Cardiac muscle cell (in vitro differentiated cells and primary cell): ENCODE results near the gene ZNF211. TPM values are rescaled to one million over a fixed set of nuclear protein-coding genes. Genes with fewer than 3 reads are reported as not detected.

Source experiments
- DNase-seq, 2 donors: peaks; one replicate each; pipeline versions ENCODE4 v3.0.0 to v3.0.0-alpha.2; 2010 to 2017; ENCODE audit warnings: low read depth in 1 of 2, low spot score in 1 of 2
- H3K27ac ChIP-seq: fragments of 200-600 bp; sonication (generic); 2 replicates; pipeline ENCODE4 v1.5.1; 2016
- H3K27me3 ChIP-seq: fragments of 200-600 bp; sonication (generic); 2 replicates; pipeline ENCODE4 v1.6.0; 2016; ENCODE audit warnings: control low read depth
- H3K36me3 ChIP-seq: fragments of 200-600 bp; sonication (generic); 2 replicates; pipeline ENCODE4 v1.5.1; 2016; ENCODE audit warnings: control low read depth
- H3K4me1 ChIP-seq: fragments of 200-600 bp; sonication (generic); 2 replicates; pipeline ENCODE4 v1.8.1; 2017; ENCODE audit warnings: low read depth, mild to moderate bottlenecking, mixed run types
- H3K4me3 ChIP-seq: fragments of 200-600 bp; sonication (generic); 2 replicates; pipeline ENCODE4 v1.5.1; 2016; ENCODE audit warnings: mild to moderate bottlenecking
- H3K9me3 ChIP-seq: fragments of 200-600 bp; sonication (generic); 2 replicates; pipeline ENCODE4 v1.5.1; 2017; ENCODE audit warnings: low read depth, mild to moderate bottlenecking, control low read depth
- polyA plus RNA-seq: library from polyadenylated mRNA; unstranded; fragments of >200 nt; fragmentation: Nextera tagmentation; extraction: Ambion mirVana; gene quantifications from 2 replicates; pipeline ENCODE4 v1.2.1, GENCODE V29; 2016
- total RNA-seq: library from RNA; depleted of rRNA; stranded (reverse); fragments of >200 nt; gene quantifications from 2 replicates; pipeline ENCODE4 v1.2.3, GENCODE V29; 2016
- TF ChIP-seq, protein P1 (sequence below): IDR thresholded peaks from 2 replicates; pipeline ENCODE4 v1.5.1; 2012; ENCODE audit warnings: low read depth, mild to moderate bottlenecking, low read length

Gene ZNF211
- total and polyA plus RNA-seq, 2 experiments from 2014 or later: 22.6 to 30.0 TPM

- DNase-seq: no peak
- Histone ChIP-seq H3K36me3 (peaks cover 29% of the 10 kb centered on the region), H3K27me3 (no peaks in the 10 kb centered on the region), H3K4me1 (no peaks in the 10 kb centered on the region), H3K4me3 (no peak overlapping the region), H3K27ac (no peak overlapping the region), H3K9me3 (no peaks in the 10 kb centered on the region)
- TF ChIP-seq, protein P1, sequence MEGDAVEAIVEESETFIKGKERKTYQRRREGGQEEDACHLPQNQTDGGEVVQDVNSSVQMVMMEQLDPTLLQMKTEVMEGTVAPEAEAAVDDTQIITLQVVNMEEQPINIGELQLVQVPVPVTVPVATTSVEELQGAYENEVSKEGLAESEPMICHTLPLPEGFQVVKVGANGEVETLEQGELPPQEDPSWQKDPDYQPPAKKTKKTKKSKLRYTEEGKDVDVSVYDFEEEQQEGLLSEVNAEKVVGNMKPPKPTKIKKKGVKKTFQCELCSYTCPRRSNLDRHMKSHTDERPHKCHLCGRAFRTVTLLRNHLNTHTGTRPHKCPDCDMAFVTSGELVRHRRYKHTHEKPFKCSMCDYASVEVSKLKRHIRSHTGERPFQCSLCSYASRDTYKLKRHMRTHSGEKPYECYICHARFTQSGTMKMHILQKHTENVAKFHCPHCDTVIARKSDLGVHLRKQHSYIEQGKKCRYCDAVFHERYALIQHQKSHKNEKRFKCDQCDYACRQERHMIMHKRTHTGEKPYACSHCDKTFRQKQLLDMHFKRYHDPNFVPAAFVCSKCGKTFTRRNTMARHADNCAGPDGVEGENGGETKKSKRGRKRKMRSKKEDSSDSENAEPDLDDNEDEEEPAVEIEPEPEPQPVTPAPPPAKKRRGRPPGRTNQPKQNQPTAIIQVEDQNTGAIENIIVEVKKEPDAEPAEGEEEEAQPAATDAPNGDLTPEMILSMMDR: no peak
These were observed 10.8 kb downstream of the ZNF211 start for GRCh38 chr19:57643734-57644133.

DNA sequence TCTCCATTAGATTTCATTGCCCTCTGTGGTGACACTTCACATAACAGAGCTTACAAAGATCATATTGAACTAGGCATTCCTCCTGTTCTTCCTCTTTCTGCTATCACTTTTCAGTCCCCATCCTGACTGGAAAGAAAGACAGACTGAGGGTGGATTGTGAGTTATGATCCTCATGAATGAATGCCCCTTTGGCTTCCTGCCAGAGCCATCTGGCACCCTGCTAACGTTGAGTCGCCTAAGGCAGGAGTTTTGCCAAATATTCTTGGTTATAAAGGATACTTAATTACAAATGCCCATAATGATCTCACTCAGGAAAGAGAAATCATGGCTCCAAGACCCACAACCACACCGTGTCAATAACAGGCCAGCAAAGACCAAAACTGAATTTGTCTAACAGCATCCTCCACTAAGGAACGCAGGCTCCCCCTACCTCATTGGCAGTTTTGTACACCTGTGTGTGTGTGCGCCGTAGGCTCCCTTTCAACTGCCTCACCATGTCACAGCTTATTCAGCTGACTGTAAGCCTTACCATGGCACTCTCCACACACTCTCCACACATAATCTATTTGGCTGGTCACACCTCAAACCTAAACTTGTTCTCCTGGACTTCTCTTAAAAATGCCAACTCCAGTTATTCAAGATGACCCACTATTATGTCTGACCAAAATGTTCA, 15.5 kb downstream of the ZNF211 start:
- no peaks in the 10 kb centered on the region for H3K27me3 ChIP-seq
- no peaks in the 10 kb centered on the region for H3K9me3 ChIP-seq
- no peak overlapping the region for H3K27ac ChIP-seq
- DNase-seq: no peak
- no peaks in the 10 kb centered on the region for H3K4me1 ChIP-seq
- TF ChIP-seq, protein P1: no peak
- no peaks in the 10 kb centered on the region for H3K36me3 ChIP-seq
- no peak overlapping the region for H3K4me3 ChIP-seq

DNA sequence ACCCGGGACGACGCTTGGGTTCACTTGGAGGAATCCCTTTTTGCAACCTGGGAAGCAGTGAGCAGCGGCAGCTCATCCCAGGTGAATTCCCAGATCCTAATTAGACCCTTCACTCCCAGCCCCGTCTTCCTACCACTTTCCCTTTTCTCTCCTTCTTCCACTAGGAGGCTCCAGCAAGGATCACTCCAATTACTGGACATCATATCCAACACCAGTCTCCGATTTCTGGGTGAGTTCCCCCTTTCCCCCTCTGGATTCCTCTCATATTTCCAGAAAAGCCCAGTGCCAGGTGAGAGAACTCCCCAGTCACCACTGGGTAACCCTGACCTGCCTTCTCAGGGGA, 18.7 kb downstream of the ZNF211 start:
- no peak overlapping the region for H3K27ac ChIP-seq
- peaks cover 9% of the 10 kb centered on the region for H3K27me3 ChIP-seq
- H3K9me3 ChIP-seq: no peaks in the 10 kb centered on the region
- H3K4me3 ChIP-seq: no peak overlapping the region
- no peaks in the 10 kb centered on the region for H3K4me1 ChIP-seq
- no peaks in the 10 kb centered on the region for H3K36me3 ChIP-seq
- no peak for DNase-seq
- TF ChIP-seq, protein P1: no peak

DNA sequence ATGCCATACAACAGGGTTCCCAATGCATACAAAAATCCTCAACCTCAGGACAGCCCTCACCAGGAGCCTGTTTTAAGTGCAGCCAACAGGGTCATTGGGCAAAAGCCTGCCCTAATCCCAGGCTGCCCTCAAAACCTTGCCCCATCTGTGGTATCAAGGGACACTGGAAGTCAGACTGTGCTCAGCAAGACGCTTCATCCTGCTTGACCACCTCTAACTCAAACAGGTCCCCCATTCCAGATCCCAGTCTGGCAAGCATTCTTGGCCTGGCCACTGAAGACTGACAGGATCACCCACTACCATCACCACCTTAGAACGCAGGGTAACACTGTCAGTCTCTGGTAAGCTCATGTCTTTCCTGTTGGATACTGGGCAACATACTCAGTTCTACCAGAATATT, 20.7 kb downstream of the ZNF211 start:
- no peak for DNase-seq
- no peaks in the 10 kb centered on the region for H3K36me3 ChIP-seq
- H3K4me1 ChIP-seq: no peaks in the 10 kb centered on the region
- H3K27me3 ChIP-seq: peaks cover 19% of the 10 kb centered on the region
- TF ChIP-seq, protein P1: no peak
- no peak overlapping the region for H3K4me3 ChIP-seq
- no peak overlapping the region for H3K27ac ChIP-seq
- H3K9me3 ChIP-seq: no peaks in the 10 kb centered on the region

GRCh38 chr19:57655443-57655842, 22.5 kb downstream of the ZNF211 start:
- H3K4me3 ChIP-seq: no peak overlapping the region
- no peak overlapping the region for H3K27ac ChIP-seq
- TF ChIP-seq, protein P1: no peak
- H3K36me3 ChIP-seq: no peaks in the 10 kb centered on the region
- no peaks in the 10 kb centered on the region for H3K9me3 ChIP-seq
- no peaks in the 10 kb centered on the region for H3K4me1 ChIP-seq
- H3K27me3 ChIP-seq: peaks cover 36% of the 10 kb centered on the region
- DNase-seq: no peak
